Colonic mucosa (tissue), 4 donors: ENCODE data around the gene CALHM2. TPM values are rescaled to one million over a fixed set of nuclear protein-coding genes. Genes with fewer than 3 reads are reported as not detected.

Experiments used
- DNase-seq: peaks from one replicate; pipeline ENCODE4 v3.0.0-alpha.2; 2020
- H3K27ac ChIP-seq: fragments of 200-600 bp; one replicate; pipeline ENCODE4 v1.8.0; 2021
- H3K27me3 ChIP-seq: fragments of 200-600 bp; one replicate; pipeline ENCODE4 v1.8.0; 2021
- H3K36me3 ChIP-seq: fragments of 200-600 bp; one replicate; pipeline ENCODE4 v1.8.0; 2021
- H3K4me1 ChIP-seq: fragments of 200-600 bp; one replicate; pipeline ENCODE4 v1.8.0; 2021; ENCODE audit warnings: mild to moderate bottlenecking
- H3K4me3 ChIP-seq: fragments of 200-600 bp; one replicate; pipeline ENCODE4 v1.8.0; 2021
- H3K9ac ChIP-seq, 2 donors: one replicate each; pipeline ENCODE4 v1.7.0; 2013; ENCODE audit warnings: control low read depth in 2 of 2, low read depth in 2 of 2, low read length in 2 of 2
- H3K9me3 ChIP-seq: fragments of 200-600 bp; one replicate; pipeline ENCODE4 v1.8.0; 2021
- intact Hi-C: fragments of 100-400 bp; cut with DNase I; formaldehyde crosslinking; loops from one replicate; pipeline ENCODE4 v1.14.1; 2022
- total RNA-seq, 2 donors: library from RNA; stranded (reverse); fragmentation: NEBNext Ultra II Directional in 1 of 2; extraction: Animal tissue kit (Norgen Biotek cat#: 25700) in 1 of 2; gene quantifications; one replicate each; pipeline ENCODE4 v1.2.1, GENCODE V29; 2021
- TF ChIP-seq, protein P1 (sequence below): fragments of 200-600 bp; IDR thresholded peaks from one replicate; pipeline ENCODE4 v1.8.0; 2022; ENCODE audit warnings: antibody characterized with exemption, mild to moderate bottlenecking
- donor health status: healthy.
- donor health status: DM: no; HTN: no; CAD: no.
- donor health status: DM: no; HTN: no; CAD: no.

Gene CALHM2
- total RNA-seq, 2 donors from 2014 or later, result 3.5 to 8.0 TPM

DNA sequence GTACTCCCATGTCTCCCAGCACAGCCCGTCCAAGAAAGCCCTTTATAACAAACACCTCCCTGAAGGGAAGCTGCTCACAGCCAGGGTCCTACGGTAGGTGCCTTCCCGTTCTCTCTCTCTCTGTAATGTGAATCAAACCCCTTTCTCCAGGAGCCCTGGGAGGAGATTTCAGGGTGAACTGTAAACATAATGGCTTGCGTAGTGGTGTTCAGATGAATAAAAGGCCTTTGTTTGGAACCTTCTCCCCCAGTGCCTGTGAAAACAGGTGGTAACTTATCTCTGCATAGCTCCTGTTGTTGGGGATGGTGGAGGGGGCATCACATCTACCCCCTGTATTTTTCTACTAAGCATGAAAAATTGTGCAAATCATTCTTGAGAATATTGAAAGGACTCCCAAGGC is 12.4 kb downstream of the CALHM2 start:
- H3K27me3 ChIP-seq, result no peaks in the 10 kb centered on the region
- intact Hi-C loops, result no loop called here
- no peaks in the 10 kb centered on the region for H3K9me3 ChIP-seq
- no peaks in the 10 kb centered on the region for H3K4me1 ChIP-seq
- no peak overlapping the region for H3K9ac ChIP-seq
- DNase-seq, result no peak
- no peak overlapping the region for H3K27ac ChIP-seq
- no peaks in the 10 kb centered on the region for H3K36me3 ChIP-seq
- H3K4me3 ChIP-seq, result no peak overlapping the region
- TF ChIP-seq, protein P1, sequence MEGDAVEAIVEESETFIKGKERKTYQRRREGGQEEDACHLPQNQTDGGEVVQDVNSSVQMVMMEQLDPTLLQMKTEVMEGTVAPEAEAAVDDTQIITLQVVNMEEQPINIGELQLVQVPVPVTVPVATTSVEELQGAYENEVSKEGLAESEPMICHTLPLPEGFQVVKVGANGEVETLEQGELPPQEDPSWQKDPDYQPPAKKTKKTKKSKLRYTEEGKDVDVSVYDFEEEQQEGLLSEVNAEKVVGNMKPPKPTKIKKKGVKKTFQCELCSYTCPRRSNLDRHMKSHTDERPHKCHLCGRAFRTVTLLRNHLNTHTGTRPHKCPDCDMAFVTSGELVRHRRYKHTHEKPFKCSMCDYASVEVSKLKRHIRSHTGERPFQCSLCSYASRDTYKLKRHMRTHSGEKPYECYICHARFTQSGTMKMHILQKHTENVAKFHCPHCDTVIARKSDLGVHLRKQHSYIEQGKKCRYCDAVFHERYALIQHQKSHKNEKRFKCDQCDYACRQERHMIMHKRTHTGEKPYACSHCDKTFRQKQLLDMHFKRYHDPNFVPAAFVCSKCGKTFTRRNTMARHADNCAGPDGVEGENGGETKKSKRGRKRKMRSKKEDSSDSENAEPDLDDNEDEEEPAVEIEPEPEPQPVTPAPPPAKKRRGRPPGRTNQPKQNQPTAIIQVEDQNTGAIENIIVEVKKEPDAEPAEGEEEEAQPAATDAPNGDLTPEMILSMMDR, result no peak

DNA sequence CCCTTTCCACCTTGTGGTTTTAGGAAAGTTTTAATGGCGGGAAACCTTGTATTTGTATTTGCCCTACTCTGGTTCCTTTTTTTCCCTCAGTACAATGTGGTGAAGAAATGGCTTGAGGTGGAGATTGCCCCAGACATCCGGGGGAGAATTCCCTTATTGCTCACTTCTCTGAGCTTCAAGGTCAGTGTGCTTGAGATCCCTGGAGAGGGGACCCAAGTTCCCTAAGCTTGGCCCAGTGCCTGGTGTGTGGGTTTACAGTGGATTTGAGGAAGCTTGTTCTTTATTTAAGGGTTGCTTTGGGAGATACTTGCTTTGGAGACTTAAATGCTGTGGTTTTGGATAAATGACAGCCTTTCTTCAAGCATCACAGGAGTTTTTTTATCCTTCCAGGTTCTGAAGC is 18.3 kb downstream of the CALHM2 start:
- Histone ChIP-seq H3K27me3 (no peaks in the 10 kb centered on the region), H3K4me1 (no peaks in the 10 kb centered on the region), H3K9ac (no peak overlapping the region), H3K27ac (no peak overlapping the region), H3K4me3 (no peak overlapping the region), H3K36me3 (no peaks in the 10 kb centered on the region), H3K9me3 (no peaks in the 10 kb centered on the region)
- intact Hi-C loops, result no loop called here
- no peak for DNase-seq
- TF ChIP-seq, protein P1, result no peak

DNA sequence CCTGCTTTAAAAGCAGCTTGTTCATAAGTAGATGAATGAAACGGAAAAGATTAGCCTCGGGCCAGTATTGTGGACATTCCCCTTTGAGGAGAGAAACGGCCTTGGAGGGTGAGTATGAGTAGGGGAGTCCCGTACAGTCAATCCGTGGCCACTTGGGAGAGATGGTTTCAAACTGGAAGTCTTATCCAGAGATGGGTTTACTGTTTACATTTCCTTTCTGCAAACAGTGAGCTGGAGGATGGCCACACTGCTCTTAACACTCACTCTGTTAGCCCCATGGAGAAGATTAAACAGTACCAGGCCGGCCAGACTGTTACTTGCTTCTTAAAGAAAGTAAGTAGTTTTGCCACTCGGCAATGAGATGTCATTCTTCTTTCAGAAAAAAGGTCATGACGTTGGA is 20.3 kb downstream of the CALHM2 start:
- Histone ChIP-seq H3K4me3 (no peak overlapping the region), H3K36me3 (no peaks in the 10 kb centered on the region), H3K27ac (no peak overlapping the region), H3K4me1 (no peaks in the 10 kb centered on the region), H3K27me3 (no peaks in the 10 kb centered on the region), H3K9me3 (no peaks in the 10 kb centered on the region), H3K9ac (no peak overlapping the region)
- DNase-seq, result no peak
- intact Hi-C loops, result no loop called here
- TF ChIP-seq, protein P1, result no peak

DNA sequence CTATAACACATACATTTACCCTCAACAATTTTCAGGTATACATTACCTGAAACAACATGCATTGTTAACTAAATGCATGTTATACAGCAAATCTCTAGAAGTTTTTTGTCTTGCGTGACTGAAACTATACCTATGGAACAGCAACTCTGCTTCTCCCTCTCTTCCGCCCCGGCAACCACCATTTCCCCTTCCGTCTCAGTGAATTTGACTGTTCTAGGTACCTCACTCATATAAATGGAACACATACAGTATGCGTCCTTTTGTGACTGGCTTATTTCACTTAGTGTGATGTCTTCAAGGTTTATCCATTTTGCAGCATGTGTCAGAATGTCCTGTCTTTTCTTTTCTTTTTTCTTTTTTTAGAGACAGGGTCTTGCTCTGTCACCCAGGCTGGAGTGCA is 22.5 kb downstream of the CALHM2 start:
- intact Hi-C loops, result no loop called here
- DNase-seq, result no peak
- TF ChIP-seq, protein P1, result no peak
- Histone ChIP-seq H3K4me3 (no peak overlapping the region), H3K9me3 (no peaks in the 10 kb centered on the region), H3K4me1 (no peaks in the 10 kb centered on the region), H3K9ac (no peak overlapping the region), H3K36me3 (peaks cover 4% of the 10 kb centered on the region), H3K27me3 (no peaks in the 10 kb centered on the region), H3K27ac (no peak overlapping the region)

DNA sequence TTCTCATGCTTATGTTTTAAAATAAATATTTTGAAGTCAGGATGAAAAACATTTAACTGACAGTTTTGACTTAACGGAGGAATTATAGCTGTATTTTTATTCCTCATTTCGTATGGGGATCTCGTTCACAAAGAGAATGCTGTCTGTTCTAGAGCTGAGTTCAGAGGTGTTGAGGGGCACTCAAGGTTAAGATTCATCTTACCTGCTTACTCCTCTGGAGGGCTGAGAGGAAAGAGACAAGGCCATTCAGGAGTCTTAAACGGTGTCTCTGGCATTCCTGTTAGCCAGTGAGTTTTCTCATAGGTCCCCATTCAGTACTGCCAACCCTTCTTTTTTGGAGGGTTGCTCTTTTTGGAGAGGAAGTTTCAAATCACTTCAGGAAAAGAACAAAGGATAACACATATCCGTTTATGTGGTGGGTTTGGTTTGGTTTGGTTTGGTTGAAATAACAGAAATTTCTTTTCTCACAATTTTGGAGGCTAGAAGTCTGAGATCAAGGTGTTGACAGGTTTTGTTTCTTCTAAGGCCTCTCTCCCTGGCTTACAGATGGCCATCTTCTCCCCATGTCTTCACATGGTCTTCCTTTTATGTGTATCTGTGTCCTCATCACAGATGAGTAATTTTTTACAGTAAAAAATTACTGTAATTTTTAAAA is 23.1 kb downstream of the CALHM2 start:
- Histone ChIP-seq H3K27me3 (no peaks in the 10 kb centered on the region), H3K9me3 (no peaks in the 10 kb centered on the region), H3K4me1 (no peaks in the 10 kb centered on the region), H3K9ac (no peak overlapping the region), H3K36me3 (peaks cover 5% of the 10 kb centered on the region), H3K4me3 (no peak overlapping the region), H3K27ac (no peak overlapping the region)
- no peak for DNase-seq
- TF ChIP-seq, protein P1, result no peak
- intact Hi-C loops, result no loop called here
